ENCODE results near the gene DYRK3. TPM values are rescaled to one million over a fixed set of nuclear protein-coding genes. Genes with fewer than 3 reads are reported as not detected.

DYRK3 gene
- 1 to 10 TPM in 1 of 2 donors, under 1 TPM in 1; 0.77 to 1.3 TPM for polyA plus RNA-seq

GRCh38 chr1:206635080-206635977 is at the start of gene DYRK3:
Gene DYRK3, plus strand, starts transcription at chr1:206635536. Its CDS starts 168 bp downstream, at chr1:206635704.
- Histone ChIP-seq H3K4me1 (ENCODE audit: control insufficient read depth in 2 of 2, insufficient read depth in 2 of 2, low read length in 1 of 2) (peaks cover 2 to 3% of the 10 kb centered on the region in 2 donors), H3K36me3 (ENCODE audit: control insufficient read depth in 2 of 2, insufficient read depth in 2 of 2, low read length in 1 of 2) (no peaks in the 10 kb centered on the region), H3K27me3 (ENCODE audit: control insufficient read depth in 1 of 2, insufficient read depth in 2 of 2, low read length in 2 of 2) (no peaks in the 10 kb centered on the region), H3K4me3 (ENCODE audit: low read depth in 1 of 2, low read length in 2 of 2) (peak within 1 kb of the TSS; percentile 69 to 81), H3K9me3 (ENCODE audit: control insufficient read depth in 2 of 2, insufficient read depth in 1 of 2, low read depth in 1 of 2, low read length in 1 of 2) (no peaks in the 10 kb centered on the region), H3K27ac (ENCODE audit: low read depth in 2 of 2, low read length in 1 of 2) (peak within 1 kb of the TSS; percentile 67 to 75)
- 1% methylated on average over 81 to 84 of the region's 84 CpGs for WGBS, 2 donors

- H3K36me3 ChIP-seq (ENCODE audit: control insufficient read depth in 2 of 2, insufficient read depth in 2 of 2, low read length in 1 of 2) = peaks cover 0 to 24% of the 10 kb centered on the region in 2 donors
Observed at GRCh38 chr1:206586501-206587445, 48.6 kb upstream of the DYRK3 start.

DNA sequence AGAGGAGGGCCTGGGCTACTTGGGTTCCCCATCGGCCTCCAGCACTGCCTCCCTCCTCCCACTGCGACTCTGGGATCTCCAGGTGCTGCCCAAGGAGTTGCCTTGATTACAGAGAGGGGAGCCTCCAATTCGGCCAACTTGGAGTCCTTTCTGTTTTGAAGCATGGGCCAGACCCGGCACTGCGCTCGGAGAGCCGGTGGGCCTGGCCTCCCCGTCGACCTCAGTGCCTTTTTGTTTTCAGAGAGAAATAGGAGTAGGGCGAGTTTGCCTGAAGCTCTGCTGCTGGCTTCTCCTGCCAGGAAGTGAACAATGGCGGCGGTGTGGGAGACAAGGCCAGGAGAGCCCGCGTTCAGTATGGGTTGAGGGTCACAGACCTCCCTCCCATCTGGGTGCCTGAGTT is 47.4 kb upstream of the DYRK3 start:
- Histone ChIP-seq H3K27ac (ENCODE audit: low read depth in 2 of 2, low read length in 1 of 2) (peak overlapping the region; percentile 85 to 97), H3K36me3 (ENCODE audit: control insufficient read depth in 2 of 2, insufficient read depth in 2 of 2, low read length in 1 of 2) (peaks cover 0 to 27% of the 10 kb centered on the region in 2 donors), H3K27me3 (ENCODE audit: control insufficient read depth in 1 of 2, insufficient read depth in 2 of 2, low read length in 2 of 2) (no peaks in the 10 kb centered on the region), H3K4me1 (ENCODE audit: control insufficient read depth in 2 of 2, insufficient read depth in 2 of 2, low read length in 1 of 2) (peaks cover 5 to 31% of the 10 kb centered on the region in 2 donors), H3K4me3 (ENCODE audit: low read depth in 1 of 2, low read length in 2 of 2) (no peak overlapping the region), H3K9me3 (ENCODE audit: control insufficient read depth in 2 of 2, insufficient read depth in 1 of 2, low read depth in 1 of 2, low read length in 1 of 2) (no peaks in the 10 kb centered on the region)
- WGBS, 2 donors = 77 to 82% methylated on average over 14 of the region's 14 CpGs

More at GRCh38 chr1:206586501-206587445, 48.6 kb upstream of the DYRK3 start:
- Histone ChIP-seq H3K27me3 (ENCODE audit: control insufficient read depth in 1 of 2, insufficient read depth in 2 of 2, low read length in 2 of 2) (no peaks in the 10 kb centered on the region), H3K9me3 (ENCODE audit: control insufficient read depth in 2 of 2, insufficient read depth in 1 of 2, low read depth in 1 of 2, low read length in 1 of 2) (no peaks in the 10 kb centered on the region), H3K4me1 (ENCODE audit: control insufficient read depth in 2 of 2, insufficient read depth in 2 of 2, low read length in 1 of 2) (peaks cover 5 to 28% of the 10 kb centered on the region in 2 donors), H3K4me3 (ENCODE audit: low read depth in 1 of 2, low read length in 2 of 2) (no peak overlapping the region), H3K27ac (ENCODE audit: low read depth in 2 of 2, low read length in 1 of 2) (peak overlapping the region; percentile 85 to 98)
- WGBS, 2 donors = 40 to 49% methylated on average over 13 of the region's 13 CpGs

DNA sequence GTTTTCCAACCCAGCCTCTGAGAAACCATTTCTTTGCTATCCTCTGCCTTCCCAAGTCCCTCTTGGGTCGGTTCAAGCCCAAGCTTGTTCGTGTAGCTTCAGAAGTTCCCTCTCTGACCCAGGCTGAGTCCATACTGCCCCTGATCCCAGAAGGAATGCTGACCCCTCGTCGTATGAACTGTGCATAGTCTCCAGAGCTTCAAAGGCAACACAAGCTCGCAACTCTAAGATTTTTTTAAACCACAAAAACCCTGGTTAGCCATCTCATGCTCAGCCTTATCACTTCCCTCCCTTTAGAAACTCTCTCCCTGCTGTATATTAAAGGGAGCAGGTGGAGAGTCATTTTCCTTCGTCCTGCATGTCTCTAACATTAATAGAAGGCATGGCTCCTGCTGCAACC is 46.8 kb upstream of the DYRK3 start:
- Histone ChIP-seq H3K9me3 (ENCODE audit: control insufficient read depth in 2 of 2, insufficient read depth in 1 of 2, low read depth in 1 of 2, low read length in 1 of 2) (no peaks in the 10 kb centered on the region), H3K4me1 (ENCODE audit: control insufficient read depth in 2 of 2, insufficient read depth in 2 of 2, low read length in 1 of 2) (peaks cover 3 to 31% of the 10 kb centered on the region in 2 donors), H3K27me3 (ENCODE audit: control insufficient read depth in 1 of 2, insufficient read depth in 2 of 2, low read length in 2 of 2) (no peaks in the 10 kb centered on the region), H3K27ac (ENCODE audit: low read depth in 2 of 2, low read length in 1 of 2) (peak overlapping the region; percentile 85 to 97), H3K4me3 (ENCODE audit: low read depth in 1 of 2, low read length in 2 of 2) (no peak overlapping the region), H3K36me3 (ENCODE audit: control insufficient read depth in 2 of 2, insufficient read depth in 2 of 2, low read length in 1 of 2) (peaks cover 0 to 29% of the 10 kb centered on the region in 2 donors)
- 69 to 76% methylated on average over 6 of the region's 6 CpGs for WGBS, 2 donors

GRCh38 chr1:206589206-206589605 is 46.1 kb upstream of the DYRK3 start:
- peaks cover 3 to 30% of the 10 kb centered on the region in 2 donors for H3K4me1 ChIP-seq (ENCODE audit: control insufficient read depth in 2 of 2, insufficient read depth in 2 of 2, low read length in 1 of 2)
- H3K9me3 ChIP-seq (ENCODE audit: control insufficient read depth in 2 of 2, insufficient read depth in 1 of 2, low read depth in 1 of 2, low read length in 1 of 2) = no peaks in the 10 kb centered on the region

DNA sequence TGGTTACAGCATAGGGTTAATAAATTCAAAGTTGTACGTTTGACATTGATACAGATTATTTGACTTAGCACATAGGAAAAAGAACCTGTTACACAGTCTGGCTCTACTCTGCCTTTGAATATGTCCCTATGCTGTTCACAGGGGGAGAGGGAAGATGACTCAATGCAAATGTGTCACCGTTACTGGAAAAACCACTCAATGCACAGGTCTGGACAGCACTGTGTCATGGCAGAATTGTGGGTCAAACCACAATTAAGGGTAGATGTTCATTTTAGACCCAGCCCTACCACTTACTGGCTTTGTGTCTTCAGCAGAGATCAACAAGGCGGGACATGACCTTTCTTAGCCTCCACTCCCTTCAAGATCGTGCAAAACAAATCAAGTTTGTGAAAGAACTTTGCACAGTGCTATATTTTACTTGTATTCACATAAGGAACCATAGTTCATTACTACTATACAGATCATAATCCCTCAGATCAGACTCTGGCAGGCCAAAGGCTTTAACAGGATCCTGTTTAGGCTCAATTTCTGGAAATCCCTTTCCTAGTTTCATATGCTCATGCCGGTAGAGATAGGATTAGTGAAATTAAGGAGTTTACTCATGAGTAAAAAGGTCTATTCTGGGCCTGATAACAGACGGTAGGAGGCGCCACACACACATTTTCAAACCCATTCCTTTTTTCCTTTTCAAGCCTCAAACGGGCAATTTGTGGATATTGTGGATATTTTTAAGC is 45.1 kb upstream of the DYRK3 start:
- 34 to 44% methylated on average over 8 of the region's 8 CpGs for WGBS, 2 donors
- Histone ChIP-seq H3K36me3 (ENCODE audit: control insufficient read depth in 2 of 2, insufficient read depth in 2 of 2, low read length in 1 of 2) (peaks cover 3 to 18% of the 10 kb centered on the region in 2 donors), H3K4me1 (ENCODE audit: control insufficient read depth in 2 of 2, insufficient read depth in 2 of 2, low read length in 1 of 2) (peaks cover 3 to 22% of the 10 kb centered on the region in 2 donors)

More at GRCh38 chr1:206589206-206589605, 46.1 kb upstream of the DYRK3 start:
- no peaks in the 10 kb centered on the region for H3K27me3 ChIP-seq (ENCODE audit: control insufficient read depth in 1 of 2, insufficient read depth in 2 of 2, low read length in 2 of 2)
- H3K4me3 ChIP-seq (ENCODE audit: low read depth in 1 of 2, low read length in 2 of 2) = no peak overlapping the region
- 64 to 65% methylated on average over 7 of the region's 7 CpGs for WGBS, 2 donors
- peak overlapping the region; percentile 36 to 69 for H3K27ac ChIP-seq (ENCODE audit: low read depth in 2 of 2, low read length in 1 of 2)
- peaks cover 0 to 27% of the 10 kb centered on the region in 2 donors for H3K36me3 ChIP-seq (ENCODE audit: control insufficient read depth in 2 of 2, insufficient read depth in 2 of 2, low read length in 1 of 2)

DNA sequence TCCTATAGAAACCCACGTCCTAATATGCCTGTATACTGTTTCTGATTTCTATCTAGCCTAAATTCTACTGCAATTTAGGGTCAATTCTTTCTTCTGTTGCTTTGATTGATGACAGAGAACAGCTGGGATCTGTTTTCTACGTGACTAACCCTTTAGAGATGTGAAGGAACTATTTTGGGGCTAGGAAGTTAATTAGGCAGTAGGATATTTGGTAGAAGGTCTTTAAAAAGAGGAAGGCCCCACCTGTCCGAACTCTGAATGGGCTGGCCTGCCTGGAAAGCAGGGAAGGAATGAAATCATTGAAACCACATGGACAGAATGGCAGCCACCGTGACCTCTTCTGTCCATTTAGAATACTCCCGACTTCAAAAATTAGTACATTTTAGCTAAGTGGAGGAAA is 44.1 kb upstream of the DYRK3 start:
- no peaks in the 10 kb centered on the region for H3K27me3 ChIP-seq (ENCODE audit: control insufficient read depth in 1 of 2, insufficient read depth in 2 of 2, low read length in 2 of 2)
- H3K27ac ChIP-seq (ENCODE audit: low read depth in 2 of 2, low read length in 1 of 2) = peak overlapping the region; percentile 11 to 78
- WGBS, 2 donors = 81% methylated on average over 5 of the region's 5 CpGs

More for the DNA sequence above, 45.1 kb upstream of the DYRK3 start:
- Histone ChIP-seq H3K27ac (ENCODE audit: low read depth in 2 of 2, low read length in 1 of 2) (peak overlapping the region; percentile 64 to 78), H3K9me3 (ENCODE audit: control insufficient read depth in 2 of 2, insufficient read depth in 1 of 2, low read depth in 1 of 2, low read length in 1 of 2) (no peaks in the 10 kb centered on the region), H3K4me3 (ENCODE audit: low read depth in 1 of 2, low read length in 2 of 2) (no peak overlapping the region), H3K27me3 (ENCODE audit: control insufficient read depth in 1 of 2, insufficient read depth in 2 of 2, low read length in 2 of 2) (no peaks in the 10 kb centered on the region)

DNA sequence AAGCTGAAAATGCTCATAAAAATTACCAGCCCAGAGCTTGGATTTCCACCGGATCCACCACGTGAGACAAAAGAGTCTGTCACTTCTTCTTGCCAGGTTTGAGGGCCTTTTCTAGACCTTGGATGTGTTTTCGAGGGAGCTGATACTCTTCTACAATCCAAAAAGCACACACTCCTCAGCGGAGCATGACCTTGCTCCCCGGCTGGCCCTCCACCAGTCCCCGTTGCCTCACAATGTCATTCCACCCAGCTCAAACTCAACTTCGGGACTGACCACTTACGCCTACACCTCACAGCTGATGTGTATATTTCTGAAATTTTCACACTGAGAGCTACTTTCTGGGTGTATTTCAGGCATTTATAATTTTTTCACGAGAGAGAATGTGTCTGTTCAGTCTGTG is 43.6 kb upstream of the DYRK3 start:
- Histone ChIP-seq H3K36me3 (ENCODE audit: control insufficient read depth in 2 of 2, insufficient read depth in 2 of 2, low read length in 1 of 2) (peaks cover 6 to 17% of the 10 kb centered on the region in 2 donors), H3K27ac (ENCODE audit: low read depth in 2 of 2, low read length in 1 of 2) (peak overlapping the region; percentile 16 to 44), H3K9me3 (ENCODE audit: control insufficient read depth in 2 of 2, insufficient read depth in 1 of 2, low read depth in 1 of 2, low read length in 1 of 2) (no peaks in the 10 kb centered on the region), H3K4me1 (ENCODE audit: control insufficient read depth in 2 of 2, insufficient read depth in 2 of 2, low read length in 1 of 2) (peaks cover 3 to 12% of the 10 kb centered on the region in 2 donors), H3K27me3 (ENCODE audit: control insufficient read depth in 1 of 2, insufficient read depth in 2 of 2, low read length in 2 of 2) (no peaks in the 10 kb centered on the region), H3K4me3 (ENCODE audit: low read depth in 1 of 2, low read length in 2 of 2) (no peak overlapping the region)
- WGBS, 2 donors = 90 to 92% methylated on average over 9 of the region's 9 CpGs

More for the DNA sequence above, 44.1 kb upstream of the DYRK3 start:
- no peaks in the 10 kb centered on the region for H3K9me3 ChIP-seq (ENCODE audit: control insufficient read depth in 2 of 2, insufficient read depth in 1 of 2, low read depth in 1 of 2, low read length in 1 of 2)
- H3K4me3 ChIP-seq (ENCODE audit: low read depth in 1 of 2, low read length in 2 of 2) = no peak overlapping the region
- H3K4me1 ChIP-seq (ENCODE audit: control insufficient read depth in 2 of 2, insufficient read depth in 2 of 2, low read length in 1 of 2) = peaks cover 3 to 13% of the 10 kb centered on the region in 2 donors
- H3K36me3 ChIP-seq (ENCODE audit: control insufficient read depth in 2 of 2, insufficient read depth in 2 of 2, low read length in 1 of 2) = peaks cover 3 to 19% of the 10 kb centered on the region in 2 donors

All from esophagus (tissue), 2 donors.